Measurements from ENCODE around the gene MGLL. TPM values are rescaled to one million over a fixed set of nuclear protein-coding genes. Genes with fewer than 3 reads are reported as not detected.

Gene MGLL
- total and polyA plus RNA-seq, 5 experiments from 2014 or later: 0.34 to 0.77 (median 0.62) TPM; not detected in 2

- DNase-seq (no peak), ATAC-seq (no peak)
- no peak overlapping the region for H3K4me3 Mint-ChIP-seq
- no peaks in the 10 kb centered on the region for H3K9me3 Mint-ChIP-seq
- H3K27ac Mint-ChIP-seq: no peak overlapping the region
- H3K36me3 Mint-ChIP-seq: no peaks in the 10 kb centered on the region
- no peaks in the 10 kb centered on the region for H3K4me1 Mint-ChIP-seq
- POLR2A ChIA-PET: no interaction called here
- peaks cover 0 to 2% (median 0%) of the 10 kb centered on the region in 5 donors for H3K27me3 Mint-ChIP-seq
Measured at GRCh38 chr3:127647845-127648204, 174.5 kb downstream of the MGLL start.

GRCh38 chr3:127647166-127647844 lies 175.0 kb downstream of the MGLL start:
- Mint-ChIP-seq H3K27me3 (peaks cover 0 to 2% (median 0%) of the 10 kb centered on the region in 5 donors), H3K36me3 (no peaks in the 10 kb centered on the region), H3K27ac (no peak overlapping the region), H3K9me3 (no peaks in the 10 kb centered on the region), H3K4me1 (peaks cover 0 to under 1% (median 0%) of the 10 kb centered on the region in 4 donors), H3K4me3 (no peak overlapping the region)
- DNase-seq: no peak
- POLR2A ChIA-PET: interaction anchor here (0.6 kb wide), 1 partner anchor 56 kb away, joined by 3 read pairs; no protein-coding TSS in a partner anchor
- ATAC-seq: no peak

- Mint-ChIP-seq H3K9me3 (no peaks in the 10 kb centered on the region), H3K27ac (no peak overlapping the region)
- POLR2A ChIA-PET: interaction anchor here (0.6 to 0.7 kb wide), 2 partner anchors 34 to 56 kb away, joined by 3 to 4 read pairs; no protein-coding TSS in a partner anchor
Measured at GRCh38 chr3:127646501-127647046, 175.7 kb downstream of the MGLL start.

GRCh38 chr3:127645371-127646015 lies 176.8 kb downstream of the MGLL start:
- Mint-ChIP-seq H3K27me3 (peaks cover 0 to 2% (median 0%) of the 10 kb centered on the region in 5 donors), H3K4me1 (peaks cover 0 to 2% (median 0%) of the 10 kb centered on the region in 4 donors), H3K27ac (no peak overlapping the region), H3K9me3 (no peaks in the 10 kb centered on the region), H3K4me3 (no peak overlapping the region), H3K36me3 (no peaks in the 10 kb centered on the region)
- ATAC-seq (no peak), DNase-seq (no peak)
- POLR2A ChIA-PET: no interaction called here

More at GRCh38 chr3:127646501-127647046, 175.7 kb downstream of the MGLL start:
- Mint-ChIP-seq H3K36me3 (no peaks in the 10 kb centered on the region), H3K4me3 (no peak overlapping the region), H3K27me3 (peaks cover 0 to 2% (median 0%) of the 10 kb centered on the region in 5 donors), H3K4me1 (peaks cover 0 to 2% (median 0%) of the 10 kb centered on the region in 4 donors)
- no peak for ATAC-seq
- no peak for DNase-seq

GRCh38 chr3:127644641-127645370 lies 177.5 kb downstream of the MGLL start:
- peak overlapping the region in 1 of 10 donors; percentile 45 for H3K4me3 Mint-ChIP-seq
- no peaks in the 10 kb centered on the region for H3K9me3 Mint-ChIP-seq
- DNase-seq (no peak), ATAC-seq (no peak)
- no peaks in the 10 kb centered on the region for H3K27me3 Mint-ChIP-seq
- peaks cover 0 to 2% (median 0%) of the 10 kb centered on the region in 4 donors for H3K4me1 Mint-ChIP-seq
- peak overlapping the region in 1 of 10 donors; percentile 74 for H3K27ac Mint-ChIP-seq
- POLR2A ChIA-PET: no interaction called here
- no peaks in the 10 kb centered on the region for H3K36me3 Mint-ChIP-seq

- Mint-ChIP-seq H3K9me3 (no peaks in the 10 kb centered on the region), H3K36me3 (peaks cover 0 to 2% (median 0%) of the 10 kb centered on the region in 3 donors), H3K4me3 (no peak overlapping the region), H3K27me3 (peaks cover 2 to 12% (median 2%) of the 10 kb centered on the region in 5 donors), H3K27ac (no peak overlapping the region), H3K4me1 (peaks cover 4 to 11% (median 10%) of the 10 kb centered on the region in 4 donors)
- POLR2A ChIA-PET: no interaction called here
- DNase-seq (no peak), ATAC-seq (no peak)
Measured at GRCh38 chr3:127640042-127640355, 182.3 kb downstream of the MGLL start.

GRCh38 chr3:127639173-127640041 lies 182.9 kb downstream of the MGLL start:
- DNase-seq: no peak
- peaks cover 4 to 17% (median 6%) of the 10 kb centered on the region in 5 donors for H3K27me3 Mint-ChIP-seq
- H3K27ac Mint-ChIP-seq: peak overlapping the region in 1 of 10 donors; percentile 25
- no peak for ATAC-seq
- H3K9me3 Mint-ChIP-seq: no peaks in the 10 kb centered on the region
- H3K4me3 Mint-ChIP-seq: no peak overlapping the region
- POLR2A ChIA-PET: no interaction called here
- peaks cover 4 to 11% (median 10%) of the 10 kb centered on the region in 4 donors for H3K4me1 Mint-ChIP-seq
- H3K36me3 Mint-ChIP-seq: peaks cover 0 to 2% (median 0%) of the 10 kb centered on the region in 3 donors

Other genes with a start within 250 kb of the MGLL start
- gene TPRA1, start 231.8 kb downstream of the MGLL start, total RNA-seq: 10 to 100 TPM; 30.2 to 34.7 TPM
- gene TPRA1, start 231.8 kb downstream of the MGLL start, polyA plus RNA-seq: 10 to 100 TPM; 14.8 to 27.6 (median 15.3) TPM
- gene MCM2, start 224.1 kb downstream of the MGLL start, total RNA-seq: 10 to 100 TPM; 10.4 to 17.7 TPM
- gene MCM2, start 224.1 kb downstream of the MGLL start, polyA plus RNA-seq: 10 to 100 TPM; 10.4 to 13.2 (median 13.2) TPM
- gene PODXL2, start 193.3 kb downstream of the MGLL start, total RNA-seq: 1 to 10 TPM; 2.5 to 2.8 TPM
- 1 to 10 TPM in 2 of 3 donors, under 1 TPM in 1; 0.66 to 4.1 (median 2.6) TPM for gene PODXL2, start 193.3 kb downstream of the MGLL start, polyA plus RNA-seq
- gene ABTB1, start 149.6 kb downstream of the MGLL start, total RNA-seq: 100 to 1,000 TPM; 183 to 187 TPM
- 10 to 100 TPM; 58.6 to 71.9 (median 60.9) TPM for gene ABTB1, start 149.6 kb downstream of the MGLL start, polyA plus RNA-seq
- not detected for gene KBTBD12, start 92.7 kb upstream of the MGLL start, total RNA-seq
- not detected for gene KBTBD12, start 92.7 kb upstream of the MGLL start, polyA plus RNA-seq
- 10 to 100 TPM; 92.5 to 97.9 TPM for gene SEC61A1, start 229.9 kb upstream of the MGLL start, total RNA-seq
- 100 to 1,000 TPM in 2 of 3 donors, 10 to 100 TPM in 1; 84.7 to 107 (median 106) TPM for gene SEC61A1, start 229.9 kb upstream of the MGLL start, polyA plus RNA-seq